Measurements from ENCODE around the gene FXYD6. TPM values are rescaled to one million over a fixed set of nuclear protein-coding genes. Genes with fewer than 3 reads are reported as not detected.

Gene FXYD6
- total RNA-seq, 2 donors from 2014 or later: 16.8 to 23.9 TPM

DNA sequence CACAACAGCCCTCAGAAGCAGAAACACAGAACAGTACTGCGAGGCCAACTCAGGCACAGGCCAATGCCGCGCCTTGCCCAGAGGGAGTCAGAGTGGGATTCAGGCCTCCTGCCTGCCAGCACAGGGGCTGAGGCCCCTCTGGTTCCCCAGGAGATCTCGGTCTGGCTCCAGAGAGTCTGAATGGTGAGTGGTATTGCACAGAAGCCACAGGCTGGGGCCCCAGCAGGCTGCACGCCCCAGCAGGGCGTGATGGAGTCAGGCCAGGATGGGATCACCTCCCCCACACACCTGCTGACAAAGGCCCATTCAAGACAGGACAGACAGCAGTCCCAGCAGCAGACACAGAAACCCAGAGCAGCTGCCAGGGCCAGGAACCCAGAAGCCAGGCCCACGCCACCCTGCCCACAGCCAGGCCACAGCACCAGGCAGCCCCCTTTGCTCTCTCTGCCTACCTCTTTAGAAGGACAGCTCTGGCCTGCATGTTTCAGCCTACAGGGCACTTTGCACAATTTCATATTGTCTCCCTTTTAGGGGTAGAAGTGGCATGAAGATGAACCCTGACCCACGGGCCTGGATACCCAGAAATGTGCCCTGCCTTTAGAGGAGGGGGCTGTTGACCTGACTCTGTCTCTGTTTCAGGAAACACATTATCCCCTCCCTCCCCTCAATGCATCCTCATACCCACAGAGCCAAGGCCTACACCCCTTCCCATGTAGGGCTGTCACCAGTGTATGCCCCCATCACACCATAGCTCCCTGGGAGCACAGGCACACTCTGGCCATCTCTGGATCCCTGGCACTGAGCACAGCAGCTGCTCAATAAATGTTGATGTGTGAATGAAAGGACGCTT is 6.1 kb downstream of the FXYD6 start:
- H3K27ac ChIP-seq: peak overlapping the region in 2 of 4 donors; percentile 26 to 50
- peak in 1 of 4 donors; percentile 28 for DNase-seq

DNA sequence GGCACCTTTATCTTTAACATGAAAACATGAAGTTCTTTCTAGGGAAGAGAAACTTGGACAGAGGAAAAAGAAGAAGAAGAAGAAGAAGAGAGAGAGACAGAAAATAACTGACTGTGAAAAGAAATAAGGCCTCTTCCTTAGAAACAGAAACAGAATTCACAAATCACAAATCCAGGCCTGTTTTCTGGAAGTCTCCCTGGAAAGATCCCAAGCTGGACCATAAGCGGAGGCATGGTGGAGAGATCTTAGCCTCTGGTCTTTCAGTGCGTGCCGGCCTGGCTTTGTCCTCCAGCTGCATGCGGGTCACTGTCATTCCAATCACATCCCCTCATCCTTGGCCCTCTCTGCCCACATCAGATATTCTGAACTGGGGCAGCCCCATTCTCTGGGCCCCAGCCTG is 6.9 kb downstream of the FXYD6 start:
- H3K9me3 ChIP-seq: no peaks in the 10 kb centered on the region
- intact Hi-C loops (cut with DNase I): no loop called here
- DNase-seq (no peak), ATAC-seq (no peak)
- peaks cover 9% of the 10 kb centered on the region for H3K4me1 ChIP-seq
- H3K36me3 ChIP-seq (replicated peaks in 1 of 2; ENCODE audit: insufficient read depth in 1 of 2, low read depth in 2 of 2): no peaks in the 10 kb centered on the region
- H3K27me3 ChIP-seq: no peaks in the 10 kb centered on the region
- TF ChIP-seq POLR2A (IDR thresholded peaks at IDR 0.05): no peak
- TF ChIP-seq, protein P1, sequence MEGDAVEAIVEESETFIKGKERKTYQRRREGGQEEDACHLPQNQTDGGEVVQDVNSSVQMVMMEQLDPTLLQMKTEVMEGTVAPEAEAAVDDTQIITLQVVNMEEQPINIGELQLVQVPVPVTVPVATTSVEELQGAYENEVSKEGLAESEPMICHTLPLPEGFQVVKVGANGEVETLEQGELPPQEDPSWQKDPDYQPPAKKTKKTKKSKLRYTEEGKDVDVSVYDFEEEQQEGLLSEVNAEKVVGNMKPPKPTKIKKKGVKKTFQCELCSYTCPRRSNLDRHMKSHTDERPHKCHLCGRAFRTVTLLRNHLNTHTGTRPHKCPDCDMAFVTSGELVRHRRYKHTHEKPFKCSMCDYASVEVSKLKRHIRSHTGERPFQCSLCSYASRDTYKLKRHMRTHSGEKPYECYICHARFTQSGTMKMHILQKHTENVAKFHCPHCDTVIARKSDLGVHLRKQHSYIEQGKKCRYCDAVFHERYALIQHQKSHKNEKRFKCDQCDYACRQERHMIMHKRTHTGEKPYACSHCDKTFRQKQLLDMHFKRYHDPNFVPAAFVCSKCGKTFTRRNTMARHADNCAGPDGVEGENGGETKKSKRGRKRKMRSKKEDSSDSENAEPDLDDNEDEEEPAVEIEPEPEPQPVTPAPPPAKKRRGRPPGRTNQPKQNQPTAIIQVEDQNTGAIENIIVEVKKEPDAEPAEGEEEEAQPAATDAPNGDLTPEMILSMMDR (IDR thresholded peaks at IDR 0.05): no peak
- H3K27ac ChIP-seq: peak overlapping the region in 1 of 4 donors; percentile 50
- no peak overlapping the region for H3K4me3 ChIP-seq
- WGBS, 2 donors: 58 to 59% methylated on average over 4 of the region's 4 CpGs

More for the DNA sequence above, 6.1 kb downstream of the FXYD6 start:
- peaks cover 0 to 2% of the 10 kb centered on the region in 2 donors for H3K27me3 ChIP-seq
- no peak overlapping the region for H3K4me3 ChIP-seq
- 74 to 76% methylated on average over 5 to 9 of the region's 9 CpGs for WGBS, 2 donors
- intact Hi-C loops (cut with DNase I): no loop called here
- ATAC-seq: peak; percentile 56
- H3K4me1 ChIP-seq: peaks cover 9% of the 10 kb centered on the region
- TF ChIP-seq, protein P1 (IDR thresholded peaks at IDR 0.05): no peak
- no peak for TF ChIP-seq POLR2A (IDR thresholded peaks at IDR 0.05)
- no peaks in the 10 kb centered on the region for H3K9me3 ChIP-seq
- H3K36me3 ChIP-seq (replicated peaks in 1 of 2; ENCODE audit: insufficient read depth in 1 of 2, low read depth in 2 of 2): no peaks in the 10 kb centered on the region

DNA sequence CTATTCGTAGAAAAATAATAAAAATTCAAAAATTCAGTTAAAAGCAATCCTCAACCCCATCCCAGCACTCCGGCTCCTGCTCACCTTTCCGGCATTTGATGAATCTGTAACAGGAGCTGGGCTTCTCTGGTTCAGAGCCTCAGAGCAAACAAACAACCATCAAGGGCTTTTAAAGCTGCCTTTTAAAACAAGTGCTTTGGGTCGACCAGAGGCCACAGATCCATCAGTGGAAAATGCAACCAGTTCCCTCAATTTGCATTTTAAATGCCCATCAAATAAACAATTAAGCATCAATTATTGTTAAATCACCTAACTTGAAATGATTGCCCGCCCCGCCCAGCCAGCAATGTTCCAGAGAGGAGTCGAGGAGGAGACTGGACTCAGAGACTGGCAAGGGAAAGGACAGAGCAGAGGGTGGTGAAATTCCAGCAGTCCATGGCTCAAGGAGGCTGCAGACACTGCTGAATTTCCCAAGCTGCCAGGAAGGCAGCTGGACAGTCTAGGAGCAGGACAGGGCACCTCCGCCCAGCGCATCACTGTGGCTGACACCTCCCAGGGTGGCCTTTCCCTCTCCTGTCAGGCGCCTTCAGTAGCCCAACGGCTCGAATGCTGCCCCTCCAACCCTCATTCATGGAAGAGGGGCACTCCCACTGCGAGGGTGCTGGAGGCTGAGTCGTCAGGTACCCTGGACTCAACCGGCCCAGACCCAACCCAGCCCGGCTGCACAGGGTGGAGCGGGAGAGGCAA is 7.5 kb downstream of the FXYD6 start:
- Histone ChIP-seq H3K36me3 (replicated peaks in 1 of 2; ENCODE audit: insufficient read depth in 1 of 2, low read depth in 2 of 2) (no peaks in the 10 kb centered on the region), H3K4me1 (peaks cover 9% of the 10 kb centered on the region), H3K27me3 (no peaks in the 10 kb centered on the region), H3K27ac (no peak overlapping the region), H3K4me3 (no peak overlapping the region), H3K9me3 (no peaks in the 10 kb centered on the region)
- ATAC-seq: no peak
- 75 to 83% methylated on average over 17 of the region's 17 CpGs for WGBS, 2 donors
- intact Hi-C loops (cut with DNase I): no loop called here
- TF ChIP-seq, protein P1 (IDR thresholded peaks at IDR 0.05): no peak
- no peak for TF ChIP-seq POLR2A (IDR thresholded peaks at IDR 0.05)
- DNase-seq: no peak

DNA sequence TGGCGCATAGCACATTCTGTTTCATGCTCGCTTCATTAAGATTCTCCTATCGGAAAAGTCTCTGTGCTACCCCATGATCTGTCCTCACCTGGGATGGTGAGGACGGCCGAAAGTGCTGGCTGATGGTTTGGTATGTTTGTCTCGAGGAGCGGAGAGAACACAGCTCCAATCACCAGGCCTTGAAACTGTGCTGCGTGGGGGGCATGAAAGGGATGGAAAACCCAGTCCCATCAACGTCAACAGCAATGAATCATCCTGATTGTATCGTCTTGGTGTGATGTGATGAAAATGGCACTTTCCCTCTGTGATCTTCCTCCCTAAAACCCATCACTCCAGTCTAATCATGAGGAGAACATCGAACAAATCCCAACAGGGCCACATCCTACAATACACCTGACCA is 8.4 kb downstream of the FXYD6 start:
- intact Hi-C loops (cut with DNase I): no loop called here
- Histone ChIP-seq H3K4me3 (no peak overlapping the region), H3K4me1 (peaks cover 9% of the 10 kb centered on the region), H3K36me3 (replicated peaks in 1 of 2; ENCODE audit: insufficient read depth in 1 of 2, low read depth in 2 of 2) (no peaks in the 10 kb centered on the region), H3K27ac (no peak overlapping the region), H3K9me3 (no peaks in the 10 kb centered on the region), H3K27me3 (no peaks in the 10 kb centered on the region)
- WGBS, 2 donors: 63 to 79% methylated on average over 11 of the region's 11 CpGs
- DNase-seq: no peak
- no peak for TF ChIP-seq POLR2A (IDR thresholded peaks at IDR 0.05)
- TF ChIP-seq, protein P1 (IDR thresholded peaks at IDR 0.05): no peak
- no peak for ATAC-seq
